HEK293 (cell line): ENCODE results near the gene TJP3.

ENCODE experiments used
- HOXD13 ChIP-seq: sonication (generic); formaldehyde crosslinking; IDR thresholded peaks from 2 replicates; pipeline ENCODE4 v1.8.0; 2022; ENCODE audit warnings: missing genetic modification reagents, borderline replicate concordance
- KLF1 ChIP-seq: fragments of 450-650 bp; formaldehyde crosslinking; IDR thresholded peaks from 2 replicates; pipeline ENCODE4 v1.5.1; 2016; ENCODE audit warnings: missing biosample characterization, missing genetic modification characterization
- OVOL3 ChIP-seq: fragments of 450-650 bp; formaldehyde crosslinking; IDR thresholded peaks from 2 replicates; pipeline ENCODE4 v1.5.1; 2016; ENCODE audit warnings: missing biosample characterization, missing genetic modification characterization
- SCRT1 ChIP-seq: fragments of 450-650 bp; formaldehyde crosslinking; IDR thresholded peaks from 2 replicates; pipeline ENCODE4 v1.5.1; 2016; ENCODE audit warnings: missing biosample characterization, missing genetic modification characterization, borderline replicate concordance
- TRIM28 ChIP-seq: IDR thresholded peaks from 2 replicates; pipeline ENCODE4 v1.6.1; 2011; ENCODE audit warnings: low read length, control low read depth, borderline replicate concordance
- ZNF585B ChIP-seq: fragments of 450-650 bp; formaldehyde crosslinking; IDR thresholded peaks from 2 replicates; pipeline ENCODE4 v1.5.1; 2016; ENCODE audit warnings: missing biosample characterization, missing genetic modification characterization
- ZNF776 ChIP-seq: fragments of 450-650 bp; formaldehyde crosslinking; IDR thresholded peaks from 2 replicates; pipeline ENCODE4 v1.5.0; 2017; ENCODE audit warnings: missing biosample characterization, missing genetic modification characterization, borderline replicate concordance
- ZNF837 ChIP-seq: fragments of 450-650 bp; formaldehyde crosslinking; IDR thresholded peaks from 2 replicates; pipeline ENCODE4 v1.5.1; 2016; ENCODE audit warnings: missing biosample characterization, missing genetic modification characterization
- TF ChIP-seq, protein P1 (sequence below): fragments of 450-650 bp; formaldehyde crosslinking; IDR thresholded peaks from 2 replicates; pipeline ENCODE4 v1.5.0; 2017; ENCODE audit warnings: missing biosample characterization, missing genetic modification characterization, borderline replicate concordance
- TF ChIP-seq, protein P2 (sequence below): fragments of 450-650 bp; formaldehyde crosslinking; conservative IDR thresholded peaks from 2 replicates; pipeline ENCODE4 v1.5.1; 2016; ENCODE audit warnings: low read depth, missing biosample characterization, missing genetic modification characterization
- TF ChIP-seq, protein P3 (sequence below): fragments of 450-650 bp; formaldehyde crosslinking; IDR thresholded peaks from 2 replicates; pipeline ENCODE4 v1.5.1; 2016; ENCODE audit warnings: missing biosample characterization, missing genetic modification characterization
- TF ChIP-seq, protein P4 (sequence below): fragments of 450-650 bp; formaldehyde crosslinking; IDR thresholded peaks from 2 replicates; pipeline ENCODE4 v1.5.1; 2016; ENCODE audit warnings: missing biosample characterization, missing genetic modification characterization, borderline replicate concordance
- TF ChIP-seq, protein P5 (sequence below): fragments of 450-650 bp; formaldehyde crosslinking; IDR thresholded peaks from 2 replicates; pipeline ENCODE4; 2016; ENCODE audit warnings: missing biosample characterization, missing genetic modification characterization
- TF ChIP-seq, protein P6 (sequence below): fragments of 450-650 bp; formaldehyde crosslinking; IDR thresholded peaks from 2 replicates; pipeline ENCODE4 v1.5.1; 2016; ENCODE audit warnings: missing biosample characterization, missing genetic modification characterization
- TF ChIP-seq, protein P7 (sequence below): fragments of 450-650 bp; formaldehyde crosslinking; IDR thresholded peaks from 2 replicates; pipeline ENCODE4 v1.5.1; 2016; ENCODE audit warnings: missing biosample characterization, missing genetic modification characterization

TJP3 gene

DNA sequence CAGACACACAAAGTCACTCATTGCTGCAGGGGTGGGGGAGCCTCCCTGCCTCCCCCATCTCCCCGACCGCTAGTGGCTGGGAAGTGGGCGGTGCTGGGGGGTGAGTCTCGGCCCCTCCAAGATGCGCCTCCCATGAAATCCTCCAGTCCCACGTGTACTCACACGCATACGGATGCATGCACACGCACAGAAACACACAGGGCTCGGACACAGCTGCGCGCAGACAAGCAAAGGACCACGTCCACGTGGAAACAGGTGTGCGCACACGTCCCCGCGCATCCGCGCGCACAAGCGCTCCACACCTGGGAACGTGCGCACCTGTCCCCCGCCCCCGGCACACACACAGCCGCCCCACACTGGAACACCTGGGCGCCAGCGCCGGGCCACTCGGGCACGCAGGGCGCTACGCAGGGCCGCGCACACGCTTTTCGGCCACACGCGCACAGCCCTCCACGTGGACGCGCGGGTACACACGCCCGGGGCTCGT, 77.3 kb downstream of the TJP3 start (continued):
- TF ChIP-seq, protein P1, sequence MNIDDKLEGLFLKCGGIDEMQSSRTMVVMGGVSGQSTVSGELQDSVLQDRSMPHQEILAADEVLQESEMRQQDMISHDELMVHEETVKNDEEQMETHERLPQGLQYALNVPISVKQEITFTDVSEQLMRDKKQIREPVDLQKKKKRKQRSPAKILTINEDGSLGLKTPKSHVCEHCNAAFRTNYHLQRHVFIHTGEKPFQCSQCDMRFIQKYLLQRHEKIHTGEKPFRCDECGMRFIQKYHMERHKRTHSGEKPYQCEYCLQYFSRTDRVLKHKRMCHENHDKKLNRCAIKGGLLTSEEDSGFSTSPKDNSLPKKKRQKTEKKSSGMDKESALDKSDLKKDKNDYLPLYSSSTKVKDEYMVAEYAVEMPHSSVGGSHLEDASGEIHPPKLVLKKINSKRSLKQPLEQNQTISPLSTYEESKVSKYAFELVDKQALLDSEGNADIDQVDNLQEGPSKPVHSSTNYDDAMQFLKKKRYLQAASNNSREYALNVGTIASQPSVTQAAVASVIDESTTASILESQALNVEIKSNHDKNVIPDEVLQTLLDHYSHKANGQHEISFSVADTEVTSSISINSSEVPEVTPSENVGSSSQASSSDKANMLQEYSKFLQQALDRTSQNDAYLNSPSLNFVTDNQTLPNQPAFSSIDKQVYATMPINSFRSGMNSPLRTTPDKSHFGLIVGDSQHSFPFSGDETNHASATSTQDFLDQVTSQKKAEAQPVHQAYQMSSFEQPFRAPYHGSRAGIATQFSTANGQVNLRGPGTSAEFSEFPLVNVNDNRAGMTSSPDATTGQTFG (tag by site-specific recombination) = no peak
- no peak for TF ChIP-seq SCRT1
- no peak for TF ChIP-seq ZNF585B
- TF ChIP-seq, protein P2, sequence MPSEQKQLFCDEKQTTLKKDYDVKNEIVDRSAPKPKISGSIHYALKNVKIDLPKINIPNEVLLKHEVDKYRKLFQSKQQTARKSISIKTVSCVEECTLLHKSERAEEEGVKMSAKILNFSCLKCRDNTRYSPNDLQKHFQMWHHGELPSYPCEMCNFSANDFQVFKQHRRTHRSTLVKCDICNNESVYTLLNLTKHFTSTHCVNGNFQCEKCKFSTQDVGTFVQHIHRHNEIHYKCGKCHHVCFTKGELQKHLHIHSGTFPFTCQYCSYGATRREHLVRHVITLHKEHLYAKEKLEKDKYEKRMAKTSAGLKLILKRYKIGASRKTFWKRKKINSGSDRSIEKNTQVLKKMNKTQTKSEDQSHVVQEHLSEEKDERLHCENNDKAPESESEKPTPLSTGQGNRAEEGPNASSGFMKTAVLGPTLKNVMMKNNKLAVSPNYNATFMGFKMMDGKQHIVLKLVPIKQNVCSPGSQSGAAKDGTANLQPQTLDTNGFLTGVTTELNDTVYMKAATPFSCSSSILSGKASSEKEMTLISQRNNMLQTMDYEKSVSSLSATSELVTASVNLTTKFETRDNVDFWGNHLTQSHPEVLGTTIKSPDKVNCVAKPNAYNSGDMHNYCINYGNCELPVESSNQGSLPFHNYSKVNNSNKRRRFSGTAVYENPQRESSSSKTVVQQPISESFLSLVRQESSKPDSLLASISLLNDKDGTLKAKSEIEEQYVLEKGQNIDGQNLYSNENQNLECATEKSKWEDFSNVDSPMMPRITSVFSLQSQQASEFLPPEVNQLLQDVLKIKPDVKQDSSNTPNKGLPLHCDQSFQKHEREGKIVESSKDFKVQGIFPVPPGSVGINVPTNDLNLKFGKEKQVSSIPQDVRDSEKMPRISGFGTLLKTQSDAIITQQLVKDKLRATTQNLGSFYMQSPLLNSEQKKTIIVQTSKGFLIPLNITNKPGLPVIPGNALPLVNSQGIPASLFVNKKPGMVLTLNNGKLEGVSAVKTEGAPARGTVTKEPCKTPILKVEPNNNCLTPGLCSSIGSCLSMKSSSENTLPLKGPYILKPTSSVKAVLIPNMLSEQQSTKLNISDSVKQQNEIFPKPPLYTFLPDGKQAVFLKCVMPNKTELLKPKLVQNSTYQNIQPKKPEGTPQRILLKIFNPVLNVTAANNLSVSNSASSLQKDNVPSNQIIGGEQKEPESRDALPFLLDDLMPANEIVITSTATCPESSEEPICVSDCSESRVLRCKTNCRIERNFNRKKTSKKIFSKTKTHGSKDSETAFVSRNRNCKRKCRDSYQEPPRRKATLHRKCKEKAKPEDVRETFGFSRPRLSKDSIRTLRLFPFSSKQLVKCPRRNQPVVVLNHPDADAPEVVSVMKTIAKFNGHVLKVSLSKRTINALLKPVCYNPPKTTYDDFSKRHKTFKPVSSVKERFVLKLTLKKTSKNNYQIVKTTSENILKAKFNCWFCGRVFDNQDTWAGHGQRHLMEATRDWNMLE = no peak
- TF ChIP-seq KLF1 (tag by site-specific recombination) = peak; percentile 45
- no peak for TF ChIP-seq ZNF837
- TF ChIP-seq TRIM28 = no peak
- no peak for TF ChIP-seq OVOL3
- TF ChIP-seq, protein P3, sequence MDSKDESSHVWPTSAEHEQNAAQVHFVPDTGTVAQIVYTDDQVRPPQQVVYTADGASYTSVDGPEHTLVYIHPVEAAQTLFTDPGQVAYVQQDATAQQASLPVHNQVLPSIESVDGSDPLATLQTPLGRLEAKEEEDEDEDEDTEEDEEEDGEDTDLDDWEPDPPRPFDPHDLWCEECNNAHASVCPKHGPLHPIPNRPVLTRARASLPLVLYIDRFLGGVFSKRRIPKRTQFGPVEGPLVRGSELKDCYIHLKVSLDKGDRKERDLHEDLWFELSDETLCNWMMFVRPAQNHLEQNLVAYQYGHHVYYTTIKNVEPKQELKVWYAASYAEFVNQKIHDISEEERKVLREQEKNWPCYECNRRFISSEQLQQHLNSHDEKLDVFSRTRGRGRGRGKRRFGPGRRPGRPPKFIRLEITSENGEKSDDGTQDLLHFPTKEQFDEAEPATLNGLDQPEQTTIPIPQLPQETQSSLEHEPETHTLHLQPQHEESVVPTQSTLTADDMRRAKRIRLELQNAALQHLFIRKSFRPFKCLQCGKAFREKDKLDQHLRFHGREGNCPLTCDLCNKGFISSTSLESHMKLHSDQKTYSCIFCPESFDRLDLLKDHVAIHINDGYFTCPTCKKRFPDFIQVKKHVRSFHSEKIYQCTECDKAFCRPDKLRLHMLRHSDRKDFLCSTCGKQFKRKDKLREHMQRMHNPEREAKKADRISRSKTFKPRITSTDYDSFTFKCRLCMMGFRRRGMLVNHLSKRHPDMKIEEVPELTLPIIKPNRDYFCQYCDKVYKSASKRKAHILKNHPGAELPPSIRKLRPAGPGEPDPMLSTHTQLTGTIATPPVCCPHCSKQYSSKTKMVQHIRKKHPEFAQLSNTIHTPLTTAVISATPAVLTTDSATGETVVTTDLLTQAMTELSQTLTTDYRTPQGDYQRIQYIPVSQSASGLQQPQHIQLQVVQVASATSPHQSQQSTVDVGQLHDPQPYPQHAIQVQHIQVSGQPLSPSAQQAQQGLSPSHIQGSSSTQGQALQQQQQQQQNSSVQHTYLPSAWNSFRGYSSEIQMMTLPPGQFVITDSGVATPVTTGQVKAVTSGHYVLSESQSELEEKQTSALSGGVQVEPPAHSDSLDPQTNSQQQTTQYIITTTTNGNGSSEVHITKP (tag by site-specific recombination) = peak; percentile 63
- TF ChIP-seq, protein P4, sequence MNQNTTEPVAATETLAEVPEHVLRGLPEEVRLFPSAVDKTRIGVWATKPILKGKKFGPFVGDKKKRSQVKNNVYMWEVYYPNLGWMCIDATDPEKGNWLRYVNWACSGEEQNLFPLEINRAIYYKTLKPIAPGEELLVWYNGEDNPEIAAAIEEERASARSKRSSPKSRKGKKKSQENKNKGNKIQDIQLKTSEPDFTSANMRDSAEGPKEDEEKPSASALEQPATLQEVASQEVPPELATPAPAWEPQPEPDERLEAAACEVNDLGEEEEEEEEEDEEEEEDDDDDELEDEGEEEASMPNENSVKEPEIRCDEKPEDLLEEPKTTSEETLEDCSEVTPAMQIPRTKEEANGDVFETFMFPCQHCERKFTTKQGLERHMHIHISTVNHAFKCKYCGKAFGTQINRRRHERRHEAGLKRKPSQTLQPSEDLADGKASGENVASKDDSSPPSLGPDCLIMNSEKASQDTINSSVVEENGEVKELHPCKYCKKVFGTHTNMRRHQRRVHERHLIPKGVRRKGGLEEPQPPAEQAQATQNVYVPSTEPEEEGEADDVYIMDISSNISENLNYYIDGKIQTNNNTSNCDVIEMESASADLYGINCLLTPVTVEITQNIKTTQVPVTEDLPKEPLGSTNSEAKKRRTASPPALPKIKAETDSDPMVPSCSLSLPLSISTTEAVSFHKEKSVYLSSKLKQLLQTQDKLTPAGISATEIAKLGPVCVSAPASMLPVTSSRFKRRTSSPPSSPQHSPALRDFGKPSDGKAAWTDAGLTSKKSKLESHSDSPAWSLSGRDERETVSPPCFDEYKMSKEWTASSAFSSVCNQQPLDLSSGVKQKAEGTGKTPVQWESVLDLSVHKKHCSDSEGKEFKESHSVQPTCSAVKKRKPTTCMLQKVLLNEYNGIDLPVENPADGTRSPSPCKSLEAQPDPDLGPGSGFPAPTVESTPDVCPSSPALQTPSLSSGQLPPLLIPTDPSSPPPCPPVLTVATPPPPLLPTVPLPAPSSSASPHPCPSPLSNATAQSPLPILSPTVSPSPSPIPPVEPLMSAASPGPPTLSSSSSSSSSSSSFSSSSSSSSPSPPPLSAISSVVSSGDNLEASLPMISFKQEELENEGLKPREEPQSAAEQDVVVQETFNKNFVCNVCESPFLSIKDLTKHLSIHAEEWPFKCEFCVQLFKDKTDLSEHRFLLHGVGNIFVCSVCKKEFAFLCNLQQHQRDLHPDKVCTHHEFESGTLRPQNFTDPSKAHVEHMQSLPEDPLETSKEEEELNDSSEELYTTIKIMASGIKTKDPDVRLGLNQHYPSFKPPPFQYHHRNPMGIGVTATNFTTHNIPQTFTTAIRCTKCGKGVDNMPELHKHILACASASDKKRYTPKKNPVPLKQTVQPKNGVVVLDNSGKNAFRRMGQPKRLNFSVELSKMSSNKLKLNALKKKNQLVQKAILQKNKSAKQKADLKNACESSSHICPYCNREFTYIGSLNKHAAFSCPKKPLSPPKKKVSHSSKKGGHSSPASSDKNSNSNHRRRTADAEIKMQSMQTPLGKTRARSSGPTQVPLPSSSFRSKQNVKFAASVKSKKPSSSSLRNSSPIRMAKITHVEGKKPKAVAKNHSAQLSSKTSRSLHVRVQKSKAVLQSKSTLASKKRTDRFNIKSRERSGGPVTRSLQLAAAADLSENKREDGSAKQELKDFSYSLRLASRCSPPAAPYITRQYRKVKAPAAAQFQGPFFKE (tag by site-specific recombination) = no peak
- TF ChIP-seq HOXD13 (CRISPR knock-in tag) = no peak
- TF ChIP-seq, protein P5, sequence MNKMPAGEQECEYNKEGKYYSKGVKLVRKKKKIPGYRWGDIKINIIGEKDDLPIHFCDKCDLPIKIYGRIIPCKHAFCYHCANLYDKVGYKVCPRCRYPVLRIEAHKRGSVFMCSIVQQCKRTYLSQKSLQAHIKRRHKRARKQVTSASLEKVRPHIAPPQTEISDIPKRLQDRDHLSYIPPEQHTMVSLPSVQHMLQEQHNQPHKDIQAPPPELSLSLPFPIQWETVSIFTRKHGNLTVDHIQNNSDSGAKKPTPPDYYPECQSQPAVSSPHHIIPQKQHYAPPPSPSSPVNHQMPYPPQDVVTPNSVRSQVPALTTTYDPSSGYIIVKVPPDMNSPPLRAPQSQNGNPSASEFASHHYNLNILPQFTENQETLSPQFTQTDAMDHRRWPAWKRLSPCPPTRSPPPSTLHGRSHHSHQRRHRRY (tag by site-specific recombination) = no peak
- TF ChIP-seq, protein P6, sequence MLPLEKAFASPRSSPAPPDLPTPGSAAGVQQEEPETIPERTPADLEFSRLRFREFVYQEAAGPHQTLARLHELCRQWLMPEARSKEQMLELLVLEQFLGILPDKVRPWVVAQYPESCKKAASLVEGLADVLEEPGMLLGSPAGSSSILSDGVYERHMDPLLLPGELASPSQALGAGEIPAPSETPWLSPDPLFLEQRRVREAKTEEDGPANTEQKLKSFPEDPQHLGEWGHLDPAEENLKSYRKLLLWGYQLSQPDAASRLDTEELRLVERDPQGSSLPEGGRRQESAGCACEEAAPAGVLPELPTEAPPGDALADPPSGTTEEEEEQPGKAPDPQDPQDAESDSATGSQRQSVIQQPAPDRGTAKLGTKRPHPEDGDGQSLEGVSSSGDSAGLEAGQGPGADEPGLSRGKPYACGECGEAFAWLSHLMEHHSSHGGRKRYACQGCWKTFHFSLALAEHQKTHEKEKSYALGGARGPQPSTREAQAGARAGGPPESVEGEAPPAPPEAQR = no peak
- TF ChIP-seq, protein P7, sequence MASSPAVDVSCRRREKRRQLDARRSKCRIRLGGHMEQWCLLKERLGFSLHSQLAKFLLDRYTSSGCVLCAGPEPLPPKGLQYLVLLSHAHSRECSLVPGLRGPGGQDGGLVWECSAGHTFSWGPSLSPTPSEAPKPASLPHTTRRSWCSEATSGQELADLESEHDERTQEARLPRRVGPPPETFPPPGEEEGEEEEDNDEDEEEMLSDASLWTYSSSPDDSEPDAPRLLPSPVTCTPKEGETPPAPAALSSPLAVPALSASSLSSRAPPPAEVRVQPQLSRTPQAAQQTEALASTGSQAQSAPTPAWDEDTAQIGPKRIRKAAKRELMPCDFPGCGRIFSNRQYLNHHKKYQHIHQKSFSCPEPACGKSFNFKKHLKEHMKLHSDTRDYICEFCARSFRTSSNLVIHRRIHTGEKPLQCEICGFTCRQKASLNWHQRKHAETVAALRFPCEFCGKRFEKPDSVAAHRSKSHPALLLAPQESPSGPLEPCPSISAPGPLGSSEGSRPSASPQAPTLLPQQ (tag by site-specific recombination) = 0 out of 2 replicates have a peak, but pooled peaks have one; percentile 32
- TF ChIP-seq ZNF776 (tag by site-specific recombination) = no peak
